HEK293 (cell line): ENCODE measurements around the gene ABCG8.

Experiments used
- CTCF ChIA-PET: fragments of 350-600 bp; formaldehyde crosslinking; extraction: SDS; loops from one replicate; lab custom pipeline; 2021; ENCODE audit warnings: antibody characterized with exemption; lab: Yijun Ruan, JAX
- POLR2A ChIA-PET: fragments of 300-600 bp; formaldehyde crosslinking; extraction: SDS; loops from one replicate; lab custom pipeline; 2020; ENCODE audit warnings: antibody characterized with exemption, inconsistent platforms; lab: Yijun Ruan, JAX
- H3K27ac ChIP-seq: fragments of 200-500 bp; sonication (Bioruptor generic); 2 replicates; pipeline ENCODE4 v1.5.1; 2014; ENCODE audit warnings: low read depth, low read length, control low read depth, inconsistent platforms; ENCODE audit errors: extremely low read depth
- H3K36me3 ChIP-seq, 2 experiments: fragments of 200-500 bp in 1 of 2; sonication (Bioruptor generic) in 1 of 2; 1 replicate in 1 of 2; 2 replicates in 1 of 2; pipeline ENCODE4 v1.5.1; 2014 to 2017; ENCODE audit warnings: inconsistent platforms in 2 of 2, low read length in 2 of 2; ENCODE audit not compliant: control insufficient read depth in 2 of 2, insufficient read depth in 1 of 2
- H3K4me1 ChIP-seq: fragments of 200-500 bp; sonication (Bioruptor generic); 2 replicates; pipeline ENCODE4 v1.5.1; 2014; ENCODE audit warnings: mild to moderate bottlenecking, low read length, inconsistent platforms; ENCODE audit not compliant: control insufficient read depth, insufficient read depth
- H3K4me3 ChIP-seq: 2 replicates; pipeline ENCODE4 v1.5.1; 2011; ENCODE audit warnings: low read depth, mild to moderate bottlenecking, control low read depth, low read length, moderate library complexity
- H3K9me3 ChIP-seq: fragments of 200-500 bp; sonication (Bioruptor generic); 2 replicates; pipeline ENCODE4 v1.5.1; 2014; ENCODE audit warnings: low read depth, low read length, inconsistent platforms; ENCODE audit not compliant: control insufficient read depth, insufficient read depth
- ATF2 ChIP-seq: fragments of 450-650 bp; formaldehyde crosslinking; IDR thresholded peaks from 2 replicates; pipeline ENCODE4 v1.5.1; 2016; ENCODE audit warnings: missing biosample characterization, missing genetic modification characterization, low read depth
- GLIS2 ChIP-seq: fragments of 450-650 bp; formaldehyde crosslinking; IDR thresholded peaks from 2 replicates; pipeline ENCODE4 v1.5.1; 2016; ENCODE audit warnings: missing biosample characterization, missing genetic modification characterization
- HOXA7 ChIP-seq: sonication (generic); formaldehyde crosslinking; IDR thresholded peaks from 2 replicates; pipeline ENCODE4 v1.8.1; 2022; ENCODE audit warnings: missing genetic modification reagents, borderline replicate concordance
- KLF10 ChIP-seq: fragments of 450-650 bp; IDR thresholded peaks from 2 replicates; pipeline ENCODE4 v1.5.1; 2018; ENCODE audit warnings: missing biosample characterization, mild to moderate bottlenecking, missing genetic modification characterization
- KLF7 ChIP-seq: fragments of 450-650 bp; formaldehyde crosslinking; IDR thresholded peaks from 2 replicates; pipeline ENCODE4 v1.5.1; 2016; ENCODE audit warnings: missing biosample characterization, missing genetic modification characterization, borderline replicate concordance
- TRIM28 ChIP-seq: IDR thresholded peaks from 2 replicates; pipeline ENCODE4 v1.6.1; 2011; ENCODE audit warnings: low read length, control low read depth, borderline replicate concordance
- ZBTB1 ChIP-seq: fragments of 450-650 bp; formaldehyde crosslinking; IDR thresholded peaks from 2 replicates; pipeline ENCODE4 v1.5.1; 2016; ENCODE audit warnings: missing biosample characterization, missing genetic modification characterization
- ZBTB20 ChIP-seq: fragments of 450-650 bp; formaldehyde crosslinking; IDR thresholded peaks from 2 replicates; pipeline ENCODE4 v1.5.1; 2016; ENCODE audit warnings: missing biosample characterization, missing genetic modification characterization
- ZBTB26 ChIP-seq: fragments of 450-650 bp; formaldehyde crosslinking; optimal IDR thresholded peaks from 2 replicates; pipeline ENCODE3; 2016; ENCODE audit warnings: missing biosample characterization, mild to moderate bottlenecking, missing genetic modification characterization
- ZNF174 ChIP-seq: fragments of 450-650 bp; formaldehyde crosslinking; IDR thresholded peaks from 2 replicates; pipeline ENCODE4 v1.5.0; 2017; ENCODE audit warnings: missing biosample characterization, mild to moderate bottlenecking, missing genetic modification characterization
- ZNF19 ChIP-seq: fragments of 450-650 bp; formaldehyde crosslinking; IDR thresholded peaks from 2 replicates; pipeline ENCODE4; 2016; ENCODE audit warnings: missing biosample characterization, missing genetic modification characterization, low read depth
- ZNF2 ChIP-seq: fragments of 450-650 bp; formaldehyde crosslinking; IDR thresholded peaks from 2 replicates; pipeline ENCODE4 v1.5.1; 2016; ENCODE audit warnings: missing biosample characterization, missing genetic modification characterization
- ZNF239 ChIP-seq: fragments of 450-650 bp; formaldehyde crosslinking; IDR thresholded peaks from 2 replicates; pipeline ENCODE4 v1.5.1; 2016; ENCODE audit warnings: missing biosample characterization, missing genetic modification characterization
- ZNF274 ChIP-seq, 2 experiments: fragments of 200-500 bp in 1 of 2; fragments of 450-650 bp in 1 of 2; sonication (Bioruptor generic) in 1 of 2; formaldehyde crosslinking in 1 of 2; IDR thresholded peaks; 2 replicates each; pipeline versions ENCODE4 v1.5.1 to v1.6.1; 2014 to 2016; ENCODE audit warnings: borderline replicate concordance in 1 of 2, inconsistent platforms in 1 of 2, low read length in 1 of 2, missing biosample characterization in 1 of 2, missing genetic modification characterization in 1 of 2
- ZNF292 ChIP-seq: fragments of 450-650 bp; formaldehyde crosslinking; IDR thresholded peaks from 2 replicates; pipeline ENCODE4 v1.5.1; 2016; ENCODE audit warnings: low read depth, missing biosample characterization, missing genetic modification characterization, borderline replicate concordance
- ZNF394 ChIP-seq: fragments of 450-650 bp; formaldehyde crosslinking; IDR thresholded peaks from 2 replicates; pipeline ENCODE4 v1.5.1; 2016; ENCODE audit warnings: missing biosample characterization, missing genetic modification characterization, mild to moderate bottlenecking, moderate library complexity, borderline replicate concordance
- ZNF416 ChIP-seq: fragments of 450-650 bp; formaldehyde crosslinking; IDR thresholded peaks from 2 replicates; pipeline ENCODE4 v1.5.1; 2016; ENCODE audit warnings: missing biosample characterization, missing genetic modification characterization
- ZNF488 ChIP-seq: fragments of 450-650 bp; formaldehyde crosslinking; IDR thresholded peaks from 2 replicates; pipeline ENCODE4 v1.5.1; 2016; ENCODE audit warnings: missing biosample characterization, missing genetic modification characterization
- ZNF558 ChIP-seq: fragments of 450-650 bp; formaldehyde crosslinking; IDR thresholded peaks from 2 replicates; pipeline ENCODE4 v1.5.1; 2016; ENCODE audit warnings: missing biosample characterization, missing genetic modification characterization
- ZNF645 ChIP-seq: fragments of 450-650 bp; formaldehyde crosslinking; IDR thresholded peaks from 2 replicates; pipeline ENCODE4; 2016; ENCODE audit warnings: missing biosample characterization, missing genetic modification characterization
- ZNF677 ChIP-seq: fragments of 450-650 bp; IDR thresholded peaks from 2 replicates; pipeline ENCODE4 v1.5.0; 2018; ENCODE audit warnings: missing biosample characterization, mild to moderate bottlenecking, missing genetic modification characterization, moderate library complexity
- ZNF791 ChIP-seq: fragments of 450-650 bp; formaldehyde crosslinking; IDR thresholded peaks from 2 replicates; pipeline ENCODE4 v1.5.1; 2016; ENCODE audit warnings: missing biosample characterization, missing genetic modification characterization
- ZNF792 ChIP-seq: fragments of 450-650 bp; formaldehyde crosslinking; IDR thresholded peaks from 2 replicates; pipeline ENCODE4 v1.5.1; 2016; ENCODE audit warnings: missing biosample characterization, missing genetic modification characterization
- ZNF837 ChIP-seq: fragments of 450-650 bp; formaldehyde crosslinking; IDR thresholded peaks from 2 replicates; pipeline ENCODE4 v1.5.1; 2016; ENCODE audit warnings: missing biosample characterization, missing genetic modification characterization
- ZSCAN30 ChIP-seq: fragments of 450-650 bp; IDR thresholded peaks from 2 replicates; pipeline ENCODE4 v1.5.1; 2018; ENCODE audit warnings: missing biosample characterization, mild to moderate bottlenecking, missing genetic modification characterization, moderate library complexity

Gene ABCG8

GRCh38 chr2:43852196-43852730, 13.5 kb downstream of the ABCG8 start (continued):
- TF ChIP-seq ZBTB26 (no peak), HOXA7 (no peak), ZNF645 (tag by site-specific recombination) (no peak), ZNF488 (tag by site-specific recombination) (no peak), ZNF558 (tag by site-specific recombination) (no peak), ZNF791 (tag by site-specific recombination) (no peak), KLF10 (tag by site-specific recombination) (no peak), ZBTB1 (tag by site-specific recombination) (no peak), ZNF239 (tag by site-specific recombination) (no peak), ZNF677 (tag by site-specific recombination) (no peak)
- TF ChIP-seq, all 188 proteins: peak for 0

- no peak for TF ChIP-seq ZNF2 (tag by site-specific recombination)
- TF ChIP-seq TRIM28, result no peak
- no peak for TF ChIP-seq ZNF292 (tag by site-specific recombination)
- TF ChIP-seq ZNF792 (tag by site-specific recombination), result no peak
- TF ChIP-seq ZNF19, result no peak
- no peak for TF ChIP-seq KLF7 (tag by site-specific recombination)
- no peak for TF ChIP-seq ATF2 (tag by site-specific recombination)
- TF ChIP-seq ZBTB26, result no peak
- no peak for TF ChIP-seq GLIS2 (tag by site-specific recombination)
- no peak for TF ChIP-seq ZNF837 (tag by site-specific recombination)
- no peak for TF ChIP-seq ZBTB20
- TF ChIP-seq ZSCAN30 (tag by site-specific recombination), result no peak
- no peak for TF ChIP-seq ZNF416 (tag by site-specific recombination)
- no peak for TF ChIP-seq ZNF394 (tag by site-specific recombination)
- TF ChIP-seq ZNF174 (tag by site-specific recombination), result no peak
- no peak for TF ChIP-seq ZNF274 (IDR thresholded peaks at IDR 0.05; ENCODE audit: low read length)
- no peak for TF ChIP-seq ZNF274 (tag by site-specific recombination; IDR thresholded peaks at IDR 0.05; ENCODE audit: borderline replicate concordance)
- TF ChIP-seq, all 188 proteins: peak for 0
- H3K4me3 ChIP-seq, result no peak overlapping the region
- H3K36me3 ChIP-seq, result no peaks in the 10 kb centered on the region
- H3K27ac ChIP-seq, result no peak overlapping the region
- no peaks in the 10 kb centered on the region for H3K4me1 ChIP-seq
- POLR2A ChIA-PET, result no interaction called here
- CTCF ChIA-PET, result interaction anchor here (0.6 kb wide), 1 partner anchor 1115 kb away, joined by 3 read pairs; no protein-coding TSS in a partner anchor
- no peaks in the 10 kb centered on the region for H3K9me3 ChIP-seq
Observed at GRCh38 chr2:43853141-43854081, 14.6 kb downstream of the ABCG8 start.
